Neuronal stem cell (in vitro differentiated cells): Measurements from ENCODE around the gene ATP2B3.

Experiments
- DNase-seq: peaks from one replicate; pipeline ENCODE4 v3.0.0-alpha.2; 2013; ENCODE audit warnings: low spot score
- H2AFZ ChIP-seq: one replicate; pipeline ENCODE4 v1.6.1; 2013; ENCODE audit warnings: mild to moderate bottlenecking, low read length, inconsistent platforms
- H2AK5ac ChIP-seq: 2 replicates; pipeline ENCODE4 v1.6.1; 2013; ENCODE audit warnings: low read depth, mild to moderate bottlenecking, inconsistent platforms, low read length, moderate library complexity, mixed read lengths
- H2BK120ac ChIP-seq: 2 replicates; pipeline ENCODE4 v1.6.1; 2013; ENCODE audit warnings: low read depth, mild to moderate bottlenecking, inconsistent platforms, low read length, moderate library complexity, mixed read lengths
- H2BK12ac ChIP-seq: one replicate; pipeline ENCODE4 v1.6.1; 2013; ENCODE audit warnings: low read length, inconsistent platforms
- H2BK15ac ChIP-seq: 2 replicates; pipeline ENCODE4 v1.6.1; 2013; ENCODE audit warnings: mild to moderate bottlenecking, low read length, inconsistent platforms, mixed read lengths
- H2BK5ac ChIP-seq: one replicate; pipeline ENCODE4 v1.6.1; 2013; ENCODE audit warnings: inconsistent platforms, mild to moderate bottlenecking, low read length, moderate library complexity
- H3K14ac ChIP-seq: one replicate; pipeline ENCODE4 v1.6.1; 2013; ENCODE audit warnings: low read length, inconsistent platforms
- H3K18ac ChIP-seq: 2 replicates; pipeline ENCODE4 v1.6.1; 2013; ENCODE audit warnings: low read length, inconsistent platforms
- H3K23ac ChIP-seq: 2 replicates; pipeline ENCODE4 v1.6.1; 2013; ENCODE audit warnings: low read depth, mild to moderate bottlenecking, mixed read lengths, low read length, inconsistent platforms; ENCODE audit not compliant: poor library complexity
- H3K27ac ChIP-seq: replicated peaks from 3 replicates; pipeline ENCODE4 v1.5.1; 2013; ENCODE audit warnings: low read length, inconsistent platforms
- H3K27me3 ChIP-seq, 3 experiments: 2 replicates each; pipeline ENCODE4 v1.6.1; 2013; ENCODE audit warnings: low read length in 3 of 3, mild to moderate bottlenecking in 2 of 3, inconsistent platforms in 1 of 3, low read depth in 1 of 3, mixed read lengths in 1 of 3, moderate library complexity in 1 of 3; ENCODE audit not compliant: control insufficient read depth in 3 of 3, insufficient read depth in 3 of 3
- H3K36me3 ChIP-seq, 2 donors: replicated peaks in 1 of 2; 2 replicates each; pipeline ENCODE4 v1.6.1; 2013; ENCODE audit warnings: low read length in 2 of 2; ENCODE audit not compliant: control insufficient read depth in 2 of 2, insufficient read depth in 2 of 2
- H3K4ac ChIP-seq: 2 replicates; pipeline ENCODE4 v1.6.1; 2013; ENCODE audit warnings: inconsistent platforms, mild to moderate bottlenecking, low read length, moderate library complexity
- H3K4me1 ChIP-seq, 2 donors: 1 replicate in 1 of 2; 2 replicates in 1 of 2; pipeline ENCODE4 v1.6.1; 2013; ENCODE audit warnings: low read length in 2 of 2, low read depth in 1 of 2; ENCODE audit not compliant: control insufficient read depth in 2 of 2, insufficient read depth in 1 of 2
- H3K4me2 ChIP-seq: one replicate; pipeline ENCODE4 v1.6.1; 2013; ENCODE audit warnings: mild to moderate bottlenecking, low read length, inconsistent platforms; ENCODE audit not compliant: insufficient read depth, poor library complexity, severe bottlenecking
- H3K4me3 ChIP-seq, 2 donors: 2 replicates each; pipeline ENCODE4 v1.5.1; 2013; ENCODE audit warnings: low read length in 2 of 2, mild to moderate bottlenecking in 2 of 2, inconsistent platforms in 1 of 2, moderate library complexity in 1 of 2
- H3K79me1 ChIP-seq: one replicate; pipeline ENCODE4 v1.6.1; 2013; ENCODE audit warnings: low read depth, mild to moderate bottlenecking, inconsistent platforms, low read length, moderate library complexity
- H3K9ac ChIP-seq: one replicate; pipeline ENCODE4 v1.6.1; 2013; ENCODE audit warnings: mild to moderate bottlenecking, low read depth, low read length, inconsistent platforms; ENCODE audit not compliant: poor library complexity
- H3K9me3 ChIP-seq, 2 donors: replicated peaks in 1 of 2; 2 replicates each; pipeline versions ENCODE3 to v1.6.1; 2013; ENCODE audit warnings: low read length in 2 of 2, mild to moderate bottlenecking in 2 of 2, inconsistent platforms in 1 of 2, low read depth in 1 of 2, mixed read lengths in 1 of 2, moderate library complexity in 1 of 2; ENCODE audit not compliant: control insufficient read depth in 2 of 2, insufficient read depth in 1 of 2
- H4K8ac ChIP-seq: one replicate; pipeline ENCODE4 v1.6.1; 2013; ENCODE audit warnings: low read depth, mild to moderate bottlenecking, inconsistent platforms, low read length, moderate library complexity
- H4K91ac ChIP-seq: one replicate; pipeline ENCODE4 v1.6.1; 2013; ENCODE audit warnings: low read length, low read depth, mild to moderate bottlenecking, inconsistent platforms; ENCODE audit not compliant: poor library complexity
- WGBS, 2 donors: extraction: QIAGEN DNeasy Blood & Tissue Kit; methylation state at CpG; one replicate each; pipeline ENCODE4 v1.1.7; 2013; ENCODE audit warnings: missing lambda C conversion rate in 2 of 2, mixed read lengths in 1 of 2; ENCODE audit not compliant: insufficient read length in 2 of 2, insufficient replicate concordance in 1 of 2; ENCODE audit errors: extremely low coverage in 2 of 2; 5-methylcytosine and 5-hydroxymethylcytosine counted together

ATP2B3 gene

GRCh38 chrX:153470411-153471363, 46.8 kb upstream of the ATP2B3 start, which contains the start of gene HAUS7:
HAUS7 (minus strand) TSS chrX:153470576; CDS start chrX:153470557, 19 bp downstream.
- H3K14ac ChIP-seq, result no peak within 1 kb of the TSS
- H3K4me2 ChIP-seq, result peak within 1 kb of the TSS; percentile 57
- no peak within 1 kb of the TSS for H3K27ac ChIP-seq
- H3K9me3 ChIP-seq, result no peaks in the 10 kb centered on the region
- H2AFZ ChIP-seq, result peak within 1 kb of the TSS; percentile 92
- H4K91ac ChIP-seq, result no peak within 1 kb of the TSS
- no peak within 1 kb of the TSS for H4K8ac ChIP-seq
- H3K4ac ChIP-seq, result no peak within 1 kb of the TSS
- no peak within 1 kb of the TSS for H2BK15ac ChIP-seq
- no peak within 1 kb of the TSS for H2AK5ac ChIP-seq
- no peak within 1 kb of the TSS for H2BK120ac ChIP-seq
- peak within 1 kb of the TSS; percentile 70 to 93 for H3K4me3 ChIP-seq
- no peak within 1 kb of the TSS for H3K23ac ChIP-seq
- H3K27me3 ChIP-seq, result peaks cover 0 to 26% (median 3%) of the 10 kb centered on the region in 3 experiments
- H3K36me3 ChIP-seq, result peaks cover 2 to 10% of the 10 kb centered on the region in 2 donors
- H3K79me1 ChIP-seq, result no peaks in the 10 kb centered on the region
- peaks cover 0 to 6% of the 10 kb centered on the region in 2 donors for H3K4me1 ChIP-seq
- no CpG with 5 or more reads among the region's 70 CpGs for WGBS, 2 donors
- DNase-seq, result peak; percentile 81
- H3K18ac ChIP-seq, result no peak within 1 kb of the TSS
- H3K9ac ChIP-seq, result peak within 1 kb of the TSS; percentile 72
- no peak within 1 kb of the TSS for H2BK5ac ChIP-seq
- H2BK12ac ChIP-seq, result no peak within 1 kb of the TSS

- no peak overlapping the region for H3K9ac ChIP-seq
- no peak overlapping the region for H2AK5ac ChIP-seq
- no peak overlapping the region for H4K91ac ChIP-seq
- H2AFZ ChIP-seq, result no peak overlapping the region
- H3K4ac ChIP-seq, result no peak overlapping the region
- H3K18ac ChIP-seq, result no peak overlapping the region
- no CpG with 5 or more reads among the region's 11 CpGs for WGBS, 2 donors
- no peak for DNase-seq
- H3K4me2 ChIP-seq, result no peak overlapping the region
- H3K79me1 ChIP-seq, result no peaks in the 10 kb centered on the region
- H3K14ac ChIP-seq, result no peak overlapping the region
- no peak overlapping the region for H2BK5ac ChIP-seq
- H3K36me3 ChIP-seq, result peaks cover 2 to 10% of the 10 kb centered on the region in 2 donors
- no peak overlapping the region for H3K4me3 ChIP-seq
- H2BK120ac ChIP-seq, result no peak overlapping the region
- no peak overlapping the region for H2BK12ac ChIP-seq
- H3K23ac ChIP-seq, result no peak overlapping the region
- no peak overlapping the region for H2BK15ac ChIP-seq
- H3K27me3 ChIP-seq, result peaks cover 0 to 33% (median 8%) of the 10 kb centered on the region in 3 experiments
- peaks cover 0 to 6% of the 10 kb centered on the region in 2 donors for H3K4me1 ChIP-seq
- H3K27ac ChIP-seq, result no peak overlapping the region
- H4K8ac ChIP-seq, result no peak overlapping the region
- no peaks in the 10 kb centered on the region for H3K9me3 ChIP-seq
These were observed 45.7 kb upstream of the ATP2B3 start for GRCh38 chrX:153471663-153472280.

GRCh38 chrX:153473126-153473525, 44.3 kb upstream of the ATP2B3 start:
- H3K4me1 ChIP-seq, result peaks cover 0 to 6% of the 10 kb centered on the region in 2 donors
- H3K4me3 ChIP-seq, result no peak overlapping the region
- no peaks in the 10 kb centered on the region for H3K9me3 ChIP-seq
- H2BK12ac ChIP-seq, result no peak overlapping the region
- no peak overlapping the region for H3K14ac ChIP-seq
- H3K79me1 ChIP-seq, result no peaks in the 10 kb centered on the region
- no peak overlapping the region for H2BK15ac ChIP-seq
- H2AFZ ChIP-seq, result no peak overlapping the region
- H2AK5ac ChIP-seq, result no peak overlapping the region
- H2BK120ac ChIP-seq, result no peak overlapping the region
- peaks cover 2 to 4% of the 10 kb centered on the region in 2 donors for H3K36me3 ChIP-seq
- no peak for DNase-seq
- no peak overlapping the region for H3K18ac ChIP-seq
- no peak overlapping the region for H4K8ac ChIP-seq
- H4K91ac ChIP-seq, result no peak overlapping the region
- H3K27me3 ChIP-seq, result peaks cover 0 to 46% (median 8%) of the 10 kb centered on the region in 3 experiments
- H3K23ac ChIP-seq, result no peak overlapping the region
- H3K4ac ChIP-seq, result no peak overlapping the region
- H3K4me2 ChIP-seq, result no peak overlapping the region
- H3K9ac ChIP-seq, result no peak overlapping the region
- H3K27ac ChIP-seq, result no peak overlapping the region
- no peak overlapping the region for H2BK5ac ChIP-seq
- WGBS, 2 donors, result no CpG with 5 or more reads among the region's 10 CpGs

- peaks cover 0 to 47% (median 8%) of the 10 kb centered on the region in 3 experiments for H3K27me3 ChIP-seq
These were observed 43.2 kb upstream of the ATP2B3 start for GRCh38 chrX:153474266-153474665.

More at GRCh38 chrX:153474266-153474665, 43.2 kb upstream of the ATP2B3 start:
- Histone ChIP-seq H2BK5ac (no peak overlapping the region), H3K9ac (no peak overlapping the region), H3K23ac (no peak overlapping the region), H3K18ac (peak overlapping the region; percentile 87), H2BK15ac (no peak overlapping the region), H3K79me1 (no peaks in the 10 kb centered on the region), H2AFZ (no peak overlapping the region), H2BK120ac (no peak overlapping the region), H4K91ac (no peak overlapping the region), H3K4me3 (no peak overlapping the region), H4K8ac (no peak overlapping the region), H3K14ac (no peak overlapping the region), H3K36me3 (no peaks in the 10 kb centered on the region), H2AK5ac (peak overlapping the region; percentile 81), H3K4me2 (no peak overlapping the region), H3K4me1 (peaks cover 0 to 6% of the 10 kb centered on the region in 2 donors), H3K9me3 (no peaks in the 10 kb centered on the region), H3K27ac (no peak overlapping the region), H3K4ac (no peak overlapping the region), H2BK12ac (peak overlapping the region; percentile 22)
- WGBS, 2 donors, result no CpG with 5 or more reads among the region's 10 CpGs
- no peak for DNase-seq
